ENCODE data around the gene GSE1. TPM values are rescaled to one million over a fixed set of nuclear protein-coding genes. Genes with fewer than 3 reads are reported as not detected.

GSE1 gene
- total RNA-seq, 6 experiments from 2014 or later, result 30.0 to 48.0 (median 38.8) TPM

GRCh38 chr16:85567935-85568334 lies 45.2 kb upstream of the GSE1 start:
- Histone ChIP-seq H3K9me3 (no peaks in the 10 kb centered on the region), H3K27ac (peak overlapping the region in 1 of 3 donors; percentile 14), H3K4me1 (peaks cover 0 to 72% (median 22%) of the 10 kb centered on the region in 4 donors), H3K27me3 (no peaks in the 10 kb centered on the region), H3K36me3 (no peaks in the 10 kb centered on the region), H3K4me3 (no peak overlapping the region)
- no peak for DNase-seq
- no peak for ATAC-seq
- intact Hi-C loops (cut with DNase I), result loop anchor here in 1 of 2 donors (10.0 kb wide), 1 partner anchor 47 kb away; the partner anchor contains the start of gene GSE1
- 80% methylated on average over 1 of the region's 4 CpGs for WGBS (ENCODE audit: insufficient coverage, low coverage, low lambda C conversion rate, missing lambda C conversion rate)
- TF ChIP-seq CTCF (IDR thresholded peaks at IDR 0.05) (no peak), POLR2A (IDR thresholded peaks at IDR 0.05) (no peak)

- Histone ChIP-seq H3K4me3 (no peak overlapping the region), H3K9me3 (no peaks in the 10 kb centered on the region), H3K4me1 (peaks cover 0 to 66% (median 20%) of the 10 kb centered on the region in 4 donors), H3K27me3 (no peaks in the 10 kb centered on the region), H3K36me3 (no peaks in the 10 kb centered on the region), H3K27ac (peak overlapping the region in 2 of 3 donors; percentile 14 to 24)
- intact Hi-C loops (cut with DNase I), result loop anchor here in 1 of 2 donors (10.0 kb wide), 1 partner anchor 46 kb away; the partner anchor contains the start of gene GSE1
- ATAC-seq (peak; percentile 38 to 55 (median 52)), DNase-seq (peak; percentile 69 to 78 (median 77))
- TF ChIP-seq POLR2A (IDR thresholded peaks at IDR 0.05), result no peak
- no peak for TF ChIP-seq CTCF (IDR thresholded peaks at IDR 0.05)
- 34% methylated on average over 8 of the region's 8 CpGs for whole genome bisulfite sequencing (ENCODE audit: insufficient coverage, low coverage, low lambda C conversion rate, missing lambda C conversion rate)
Observed at GRCh38 chr16:85568519-85568918, 44.6 kb upstream of the GSE1 start.

GRCh38 chr16:85569039-85569614 lies 44.0 kb upstream of the GSE1 start:
- Histone ChIP-seq H3K27me3 (no peaks in the 10 kb centered on the region), H3K4me3 (no peak overlapping the region), H3K4me1 (peaks cover 0 to 65% (median 20%) of the 10 kb centered on the region in 4 donors), H3K27ac (peak overlapping the region; percentile 11 to 24 (median 14)), H3K36me3 (no peaks in the 10 kb centered on the region), H3K9me3 (no peaks in the 10 kb centered on the region)
- intact Hi-C loops (cut with DNase I), result loop anchor here in 1 of 2 donors (10.0 kb wide), 1 partner anchor 46 kb away; the partner anchor contains the start of gene GSE1
- ATAC-seq (no peak), DNase-seq (no peak)
- TF ChIP-seq CTCF (IDR thresholded peaks at IDR 0.05) (no peak), POLR2A (IDR thresholded peaks at IDR 0.05) (no peak)
- WGBS (ENCODE audit: insufficient coverage, low coverage, low lambda C conversion rate, missing lambda C conversion rate), result 77% methylated on average over 9 of the region's 11 CpGs

- Histone ChIP-seq H3K27ac (peak overlapping the region in 2 of 3 donors; percentile 11 to 48), H3K36me3 (no peaks in the 10 kb centered on the region), H3K27me3 (no peaks in the 10 kb centered on the region), H3K4me3 (no peak overlapping the region), H3K4me1 (peaks cover 0 to 65% (median 20%) of the 10 kb centered on the region in 4 donors), H3K9me3 (no peaks in the 10 kb centered on the region)
- TF ChIP-seq CTCF (IDR thresholded peaks at IDR 0.05) (no peak), POLR2A (IDR thresholded peaks at IDR 0.05) (no peak)
- peak; percentile 4 to 36 (median 26) for ATAC-seq
- no peak for DNase-seq
- 50% methylated on average over 3 of the region's 20 CpGs for WGBS (ENCODE audit: insufficient coverage, low coverage, low lambda C conversion rate, missing lambda C conversion rate)
- intact Hi-C loops (cut with DNase I), result loop anchor here (5.0 to 10.0 kb wide), 2 partner anchors 38 to 45 kb away; partner anchors contain the start of gene GSE1 (in 1 of the 2)
Observed at GRCh38 chr16:85569615-85570212, 43.4 kb upstream of the GSE1 start.

Data from right lobe of liver (tissue), 6 donors.